Muscle of arm (tissue), 14 donors: ENCODE measurements around the gene APOF. TPM values are rescaled to one million over a fixed set of nuclear protein-coding genes. Genes with fewer than 3 reads are reported as not detected.
"Not testable (repeated sequence)": the region's sequence is repeated elsewhere in the genome, so short reads cannot be mapped to it uniquely, and the experiment has no call there.

Experiments used
- DNase-seq: peaks from one replicate; pipeline ENCODE4 v3.0.0-alpha.2; 2013
- long read RNA-seq, 11 donors: transcript quantifications; one replicate each; lab custom pipeline, GENCODE V29; 2026
- polyA plus RNA-seq, 12 donors: library from polyadenylated mRNA; unstranded; fragments of 120-200 nt; gene quantifications; one replicate each; pipeline ENCODE4 v1.2.1, GENCODE V29; 2013; ENCODE audit not compliant: insufficient read length in 12 of 12

APOF gene, protein sequence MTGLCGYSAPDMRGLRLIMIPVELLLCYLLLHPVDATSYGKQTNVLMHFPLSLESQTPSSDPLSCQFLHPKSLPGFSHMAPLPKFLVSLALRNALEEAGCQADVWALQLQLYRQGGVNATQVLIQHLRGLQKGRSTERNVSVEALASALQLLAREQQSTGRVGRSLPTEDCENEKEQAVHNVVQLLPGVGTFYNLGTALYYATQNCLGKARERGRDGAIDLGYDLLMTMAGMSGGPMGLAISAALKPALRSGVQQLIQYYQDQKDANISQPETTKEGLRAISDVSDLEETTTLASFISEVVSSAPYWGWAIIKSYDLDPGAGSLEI
- polyA plus RNA-seq = under 1 TPM in 3 of 12 donors, not detected in 9; 0.07 to 0.12 (median 0.11) TPM
- long read RNA-seq, donor 1 = 0 reads
- long read RNA-seq, donor 2 = 0 reads
- long read RNA-seq, donor 3 = 0 reads
- long read RNA-seq, donor 4 = 0 reads
- long read RNA-seq, donor 5 = 0 reads
- long read RNA-seq, donor 6 = 0 reads
- long read RNA-seq, donor 7 = 0 reads
- long read RNA-seq, donor 8 = 0 reads
- long read RNA-seq, donor 9 = 0 reads
- long read RNA-seq, donor 10 = 0 reads
- long read RNA-seq, donor 11 = 0 reads

DNA sequence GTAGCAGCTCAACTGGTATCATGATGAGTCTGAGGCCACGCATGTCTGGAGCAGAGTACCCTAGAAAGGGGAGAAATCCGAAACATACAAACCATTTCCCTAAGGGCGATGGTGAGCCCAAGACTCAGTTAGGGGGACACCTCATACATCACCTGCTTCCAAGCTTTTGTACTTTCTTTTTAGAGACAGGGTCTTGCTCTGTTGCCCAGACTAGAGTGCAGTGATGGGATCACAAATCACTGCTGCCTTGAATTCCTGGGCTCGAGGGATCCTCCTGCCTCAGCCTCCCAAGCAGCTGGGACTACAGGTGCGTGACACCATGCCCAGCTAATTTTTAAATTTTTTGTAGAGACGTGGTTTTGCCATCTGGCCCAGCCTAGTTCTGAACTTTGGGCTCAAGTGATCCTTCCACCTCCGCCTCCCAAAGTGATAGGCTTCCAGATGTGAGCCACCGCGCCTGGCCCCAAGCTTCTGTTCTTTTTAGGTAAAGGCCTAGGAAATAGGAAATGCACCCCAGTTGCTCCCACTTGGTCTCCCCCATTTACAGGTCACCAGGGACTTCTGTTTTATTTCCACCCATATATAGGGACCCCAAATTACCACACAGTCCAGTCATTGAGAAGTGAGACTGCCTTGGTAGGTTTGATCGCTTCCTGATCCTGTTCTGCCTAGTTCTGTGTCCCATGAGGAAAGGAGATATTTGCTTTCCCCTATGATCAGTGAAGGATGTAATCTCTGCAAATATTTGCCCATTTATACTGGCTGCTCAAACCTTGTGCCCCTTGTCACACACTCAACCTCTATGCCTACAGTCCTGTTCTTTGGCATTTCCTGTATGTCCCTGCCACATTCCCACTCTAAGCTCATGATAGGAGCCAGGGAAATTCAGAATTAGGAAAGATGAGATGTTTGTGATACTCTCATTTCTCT lies at the start of gene APOF:
APOF (minus strand) TSS at position 728 of the 930 bp plus-strand sequence; CDS start at position 616, 112 bp downstream.
- no peak for DNase-seq

DNA sequence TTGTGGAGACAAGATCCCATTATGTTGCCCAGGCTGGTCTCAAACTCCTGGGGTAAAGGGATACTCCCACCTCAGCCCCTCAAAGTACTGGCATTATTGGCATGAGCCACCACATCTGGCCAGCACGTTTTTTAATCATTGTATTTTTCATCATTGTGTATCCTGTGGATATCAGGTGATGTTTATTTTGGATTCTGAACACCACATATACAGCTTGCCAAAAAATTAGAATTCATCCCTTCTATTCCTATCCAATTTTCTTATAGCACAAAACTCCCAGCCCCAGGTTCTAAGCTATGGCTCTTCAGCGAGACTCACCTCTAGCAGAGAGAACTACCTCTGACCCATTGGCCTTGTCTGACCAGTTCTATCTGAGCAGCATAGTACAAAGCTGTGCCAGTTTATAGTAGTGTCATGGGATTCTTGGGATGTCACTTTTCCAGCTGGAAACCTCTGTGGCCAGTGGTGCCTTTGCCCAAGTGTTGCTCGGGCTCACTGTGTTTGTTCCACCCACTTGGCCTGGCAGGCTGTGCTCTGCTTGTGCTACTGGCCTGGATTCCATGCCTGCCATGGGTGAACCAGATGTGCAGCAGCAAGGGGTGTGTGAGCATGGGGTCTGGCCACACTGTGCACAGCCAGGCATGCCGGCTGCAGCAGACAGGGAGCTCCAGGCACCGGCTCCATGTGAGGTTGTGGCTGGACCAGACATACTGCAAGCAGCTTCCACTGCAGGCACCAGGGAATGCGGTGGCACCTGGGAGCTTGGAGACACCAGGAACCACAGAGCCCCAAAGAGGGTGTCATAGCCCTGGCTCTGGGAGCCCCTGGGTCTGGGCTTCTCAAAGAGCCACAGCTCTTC lies 49.4 kb upstream of the APOF start:
- DNase-seq = no peak

DNA sequence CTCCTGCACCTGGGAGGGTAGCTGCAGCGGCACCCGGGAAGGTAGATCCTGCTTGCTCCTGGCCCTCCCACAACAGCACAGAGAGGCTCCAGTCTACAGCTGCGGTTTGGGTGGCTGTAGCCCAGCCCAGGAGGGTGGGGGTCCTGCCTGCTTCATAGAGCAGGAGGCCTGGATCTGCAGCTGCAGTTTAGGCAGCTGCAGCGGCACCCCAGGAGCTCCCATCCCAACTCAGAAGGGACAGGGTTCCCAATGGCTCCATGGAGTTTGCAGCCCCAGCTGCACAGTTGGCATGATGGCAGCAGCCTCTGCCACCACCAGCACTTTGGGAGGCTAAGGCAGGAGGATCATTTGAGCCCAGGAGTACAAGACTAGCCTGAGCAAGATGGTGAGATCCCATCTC lies 48.1 kb upstream of the APOF start:
- no peak for DNase-seq

DNA sequence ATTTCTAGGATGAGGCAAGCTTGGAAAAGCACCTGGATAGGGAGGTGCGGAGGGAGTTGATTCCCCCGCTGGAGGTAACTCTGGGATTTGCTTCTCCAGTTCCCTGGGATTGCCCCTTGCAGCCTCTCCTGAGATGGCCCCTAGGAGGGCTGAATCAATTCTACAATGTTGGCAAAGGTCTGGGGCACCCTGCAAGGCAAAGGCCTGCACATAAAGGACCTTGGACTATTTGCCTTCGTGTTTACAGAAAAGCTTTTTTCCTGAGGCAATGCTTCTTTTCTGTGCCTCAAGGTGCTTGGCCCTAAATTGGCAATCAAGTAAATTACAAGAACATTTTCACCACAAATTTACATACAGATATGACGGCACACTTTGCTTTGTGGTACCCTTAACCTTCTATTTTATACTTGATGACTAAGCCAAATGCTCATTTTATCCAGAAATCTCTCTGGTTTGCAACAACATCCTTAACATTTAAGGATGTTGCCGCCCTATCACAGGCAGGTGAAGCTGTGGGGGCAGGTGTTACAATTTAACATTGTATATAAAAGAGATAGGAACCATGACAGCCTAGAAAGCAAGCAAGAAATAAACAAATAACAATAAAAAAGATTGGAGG lies 46.3 kb upstream of the APOF start:
- DNase-seq = no peak

DNA sequence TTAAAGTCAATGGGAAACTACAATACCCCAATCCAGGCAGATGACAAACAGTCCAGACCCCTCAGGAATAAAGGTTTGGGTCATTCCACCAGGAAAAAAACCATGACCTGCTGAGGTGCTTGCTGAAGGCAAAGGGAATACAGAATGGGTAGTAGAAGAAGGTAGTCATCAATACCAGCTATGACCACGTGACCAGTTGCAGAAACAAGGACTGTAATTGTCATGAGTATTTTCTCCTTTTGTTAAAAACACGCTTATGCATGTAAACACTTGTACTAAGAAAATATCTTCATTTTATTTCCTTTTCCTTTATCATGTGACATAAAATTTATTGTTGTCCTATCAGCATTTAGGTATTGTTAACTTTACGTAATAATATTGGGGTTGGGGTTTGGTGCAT lies 41.6 kb upstream of the APOF start:
- not testable (repeated sequence) for DNase-seq

DNA sequence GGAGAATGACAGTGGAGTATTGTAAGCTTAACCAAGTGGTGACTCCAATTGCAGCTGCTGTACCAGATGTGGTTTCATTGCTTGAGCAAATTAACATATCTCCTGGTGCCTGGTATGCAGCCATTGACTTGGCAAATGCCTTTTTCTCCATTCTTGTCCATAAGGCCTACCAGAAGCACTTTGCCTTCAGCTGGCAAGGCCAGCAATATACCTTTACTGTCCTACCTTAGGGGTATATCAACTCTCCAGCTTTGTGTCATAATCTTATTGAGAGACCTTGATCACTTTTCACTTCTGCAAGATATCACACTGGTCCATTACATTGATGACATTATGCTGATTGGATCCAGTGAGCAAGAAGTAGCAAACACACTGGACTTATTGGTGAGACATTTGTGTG lies 39.0 kb upstream of the APOF start:
- not testable (repeated sequence) for DNase-seq

DNA sequence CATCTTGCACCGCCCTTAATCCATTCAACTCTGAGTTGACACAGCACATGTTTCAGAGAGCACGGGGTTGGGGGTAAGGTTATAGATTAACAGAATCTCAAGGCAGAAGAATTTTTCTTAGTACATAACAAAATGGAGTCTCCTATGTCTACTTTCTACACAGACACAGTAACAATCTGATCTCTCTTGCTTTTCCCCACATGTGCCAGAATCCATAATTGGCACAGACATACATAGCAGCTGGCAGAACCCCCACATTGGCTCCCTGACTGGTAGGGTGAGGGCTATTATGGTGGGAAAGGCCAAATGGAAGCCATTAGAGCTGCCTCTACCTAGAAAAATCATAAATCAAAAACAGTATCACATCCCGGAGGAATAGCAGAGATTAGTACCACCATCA lies 38.5 kb upstream of the APOF start:
- DNase-seq = not testable (repeated sequence)

DNA sequence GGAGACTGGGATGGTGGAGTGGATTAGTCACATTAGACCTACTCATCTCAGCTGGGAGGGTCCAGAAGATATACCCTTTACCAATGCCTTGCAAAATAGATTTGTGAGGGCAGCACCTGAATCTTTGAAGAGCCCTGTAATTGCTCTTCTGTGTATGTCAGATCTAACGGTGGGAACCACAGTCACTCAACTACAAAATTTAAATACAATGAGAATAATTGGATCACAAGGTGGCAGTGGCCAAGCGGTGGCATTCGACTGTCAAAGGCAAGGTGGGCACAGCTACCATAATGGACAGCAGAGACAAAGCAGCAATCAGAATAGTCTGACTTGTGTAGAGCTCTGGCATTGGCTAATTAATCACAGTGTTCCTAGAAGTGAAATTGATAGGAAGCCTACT lies 36.8 kb upstream of the APOF start:
- not testable (repeated sequence) for DNase-seq

DNA sequence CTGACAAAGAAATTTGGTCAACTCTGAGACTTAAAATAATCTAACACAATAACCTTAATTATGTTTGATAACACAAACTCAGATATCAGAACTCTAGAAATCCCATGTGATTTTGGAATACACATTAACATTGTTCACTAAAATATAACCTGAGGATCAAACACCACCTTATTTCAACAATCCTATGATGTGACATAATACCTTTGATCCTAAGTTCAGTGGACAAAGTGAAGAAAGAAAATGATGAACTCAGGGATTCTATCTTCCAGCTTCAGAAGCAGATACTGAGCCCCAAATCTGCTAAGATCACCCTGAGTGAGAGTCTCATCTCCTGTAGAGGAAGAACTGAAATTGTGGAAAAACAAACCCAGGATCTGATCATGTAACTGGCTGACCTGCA lies 35.7 kb upstream of the APOF start:
- DNase-seq = no peak

DNA sequence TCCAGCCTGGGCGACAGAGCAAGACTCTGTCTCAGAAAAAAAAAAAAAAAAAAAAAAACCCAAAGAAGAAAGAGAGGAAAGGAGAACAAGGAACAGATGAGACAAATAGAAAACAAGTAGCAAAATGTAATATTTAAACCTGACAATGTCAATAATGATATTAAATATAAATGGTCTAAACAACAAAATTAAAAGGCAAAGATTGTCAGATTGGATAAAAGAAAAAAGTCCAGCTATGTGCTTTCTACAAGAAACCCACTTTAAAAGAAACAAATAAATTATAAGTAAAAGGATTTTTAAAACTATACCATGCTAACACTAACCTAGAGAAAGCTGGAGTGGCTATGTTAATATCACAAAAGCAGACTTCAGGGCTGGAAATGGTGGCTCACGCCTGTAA lies 29.7 kb upstream of the APOF start:
- DNase-seq = no peak

DNA sequence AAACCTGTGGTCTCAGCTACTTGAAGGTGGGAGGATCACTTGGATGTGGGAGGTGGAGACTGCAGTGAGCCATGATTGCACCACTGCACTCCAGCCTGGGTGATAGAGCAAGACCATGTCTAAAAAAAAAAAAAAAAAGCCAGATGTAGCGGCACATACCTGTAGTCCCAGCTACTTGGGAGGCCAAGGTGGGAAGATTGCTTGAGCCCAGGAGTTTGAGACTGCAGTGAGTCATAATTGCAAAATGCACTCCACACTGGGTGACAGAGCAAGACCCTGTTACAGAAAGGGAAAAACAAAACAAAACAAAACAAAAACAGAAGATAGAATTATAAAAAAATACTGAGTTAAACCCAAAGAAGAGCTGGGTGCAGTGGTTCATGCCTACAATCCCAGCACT lies 29.1 kb upstream of the APOF start:
- no peak for DNase-seq

DNA sequence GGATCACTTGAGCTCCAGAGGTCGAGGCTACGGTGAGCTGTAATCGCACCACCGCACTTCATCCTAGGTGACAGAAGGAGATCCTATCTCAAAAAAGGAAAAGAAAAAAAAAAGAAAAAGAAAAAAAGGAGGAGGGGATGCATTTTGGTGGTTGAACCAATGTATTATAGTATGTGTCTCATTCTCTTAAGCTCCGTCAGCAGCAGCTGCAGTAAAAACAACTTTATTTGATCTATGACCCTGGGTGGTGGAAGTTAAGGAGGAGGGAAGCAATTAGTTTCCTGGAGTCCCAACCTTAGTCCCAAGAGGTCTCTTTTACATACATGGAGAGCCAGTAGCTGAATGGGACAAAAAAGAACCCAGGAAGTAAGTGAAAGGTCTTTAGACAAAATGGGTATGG lies 26.8 kb upstream of the APOF start:
- DNase-seq = no peak

DNA sequence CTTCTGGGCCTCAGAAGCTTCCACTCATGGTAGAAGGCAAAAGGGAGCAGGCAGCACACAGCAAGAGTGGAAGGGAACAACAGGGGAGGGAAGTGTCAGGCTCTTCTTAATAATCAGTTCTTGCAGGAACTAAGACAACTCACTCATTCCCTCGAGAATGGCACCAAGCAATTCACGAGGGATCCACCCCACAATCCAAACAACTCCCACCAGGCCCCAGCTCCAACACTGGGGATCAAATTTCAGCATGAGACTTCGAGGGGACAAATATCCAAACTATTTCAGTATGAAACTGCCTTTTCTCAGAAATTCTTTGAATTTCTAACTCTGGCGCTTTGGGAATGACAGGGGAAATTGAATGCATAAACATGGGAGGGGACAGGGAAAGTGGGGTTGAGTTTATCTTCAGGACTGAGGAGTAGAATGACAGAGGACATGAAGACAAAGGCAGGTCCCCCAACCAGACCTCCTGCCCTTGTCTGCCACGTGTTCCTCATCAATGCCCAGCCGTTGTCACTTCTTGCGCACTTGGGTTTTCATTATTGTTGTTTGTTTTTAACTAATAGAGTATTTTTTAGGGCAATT lies 24.6 kb upstream of the APOF start:
- no peak for DNase-seq

DNA sequence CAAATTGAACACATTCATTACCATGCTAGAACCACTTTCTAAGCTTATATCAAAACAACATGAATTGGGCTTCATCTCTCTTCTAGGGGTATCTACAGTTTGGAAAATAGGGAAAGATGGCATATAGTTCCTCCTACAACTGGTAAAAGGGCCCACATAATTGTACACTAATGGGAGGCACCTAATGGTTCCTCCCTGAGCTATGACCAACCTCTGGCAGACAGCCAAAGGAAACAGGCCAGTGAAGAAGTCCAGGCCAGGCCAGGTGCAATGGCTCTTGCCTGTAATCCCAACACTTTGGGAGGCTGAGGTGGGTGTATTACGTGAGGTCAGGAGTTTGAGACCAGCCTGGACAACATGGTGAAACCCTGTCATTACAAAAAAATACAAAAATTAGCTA lies 23.2 kb upstream of the APOF start:
- DNase-seq = no peak

DNA sequence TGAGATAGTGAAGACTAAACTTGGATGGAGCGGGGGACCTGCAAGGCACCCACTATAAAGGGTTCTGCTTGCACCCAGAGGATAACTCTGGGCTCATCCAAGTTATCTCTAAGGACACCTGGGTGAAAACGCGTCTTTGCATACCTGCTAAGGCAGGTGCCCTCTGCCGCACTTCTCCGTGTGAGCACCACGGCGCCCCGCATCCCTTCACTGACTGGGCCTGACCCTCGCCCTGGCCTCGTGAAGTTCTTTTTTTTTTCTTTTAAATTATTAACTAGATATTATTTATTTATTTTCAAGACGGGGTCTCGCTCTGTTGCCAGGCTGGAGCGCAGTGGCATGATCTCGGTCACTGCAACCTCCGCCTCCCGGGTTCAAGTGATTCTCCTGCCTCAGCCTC lies 20.0 kb upstream of the APOF start:
- no peak for DNase-seq

DNA sequence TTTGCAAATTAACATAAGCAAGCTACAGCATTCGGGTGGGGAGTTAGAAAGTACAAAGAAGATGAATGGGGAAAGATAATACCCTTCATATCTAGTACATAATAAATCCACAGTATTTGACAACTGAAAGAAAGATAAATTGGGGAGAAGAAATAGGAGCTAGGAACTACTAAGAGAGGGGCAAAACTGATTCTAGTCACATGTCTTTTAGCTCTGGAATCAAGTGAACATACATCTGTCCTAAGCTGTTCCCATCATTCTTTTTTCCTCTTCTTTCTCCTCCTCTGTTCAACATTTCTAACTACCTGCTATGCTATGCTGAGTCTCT lies 15.3 kb upstream of the APOF start:
- DNase-seq = no peak

DNA sequence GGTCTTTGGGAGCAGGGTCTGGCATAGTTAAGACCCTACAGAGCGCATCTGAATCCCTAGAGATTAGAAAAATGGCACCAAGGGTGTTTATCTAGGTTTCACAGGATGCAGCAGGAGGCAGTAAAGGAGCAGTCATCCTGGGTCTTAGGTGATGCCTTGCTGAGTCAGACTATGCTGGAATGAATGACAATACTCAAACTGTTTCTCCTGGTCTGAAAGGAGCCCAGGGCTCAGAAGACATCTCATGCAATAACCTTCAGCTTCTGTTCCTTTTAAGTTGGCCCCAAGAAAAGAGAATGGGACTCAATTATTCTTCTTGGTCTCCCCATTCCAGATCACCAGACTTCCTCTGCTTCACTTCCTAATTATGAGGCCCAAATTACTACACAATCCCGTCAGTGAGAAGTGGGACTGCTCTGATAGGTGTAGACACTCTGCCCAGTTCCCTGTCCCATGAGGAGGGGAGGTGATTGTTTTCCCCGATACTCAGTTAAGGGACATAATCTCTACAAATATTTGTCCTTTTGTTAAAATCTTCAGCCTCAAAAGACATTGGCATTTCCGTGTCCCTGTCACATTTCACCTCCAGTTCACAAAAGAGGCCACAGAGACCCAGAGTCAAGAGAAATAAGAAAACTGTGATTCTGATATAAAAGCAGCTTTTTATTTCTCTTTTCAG lies 14.8 kb upstream of the APOF start:
- DNase-seq = no peak

DNA sequence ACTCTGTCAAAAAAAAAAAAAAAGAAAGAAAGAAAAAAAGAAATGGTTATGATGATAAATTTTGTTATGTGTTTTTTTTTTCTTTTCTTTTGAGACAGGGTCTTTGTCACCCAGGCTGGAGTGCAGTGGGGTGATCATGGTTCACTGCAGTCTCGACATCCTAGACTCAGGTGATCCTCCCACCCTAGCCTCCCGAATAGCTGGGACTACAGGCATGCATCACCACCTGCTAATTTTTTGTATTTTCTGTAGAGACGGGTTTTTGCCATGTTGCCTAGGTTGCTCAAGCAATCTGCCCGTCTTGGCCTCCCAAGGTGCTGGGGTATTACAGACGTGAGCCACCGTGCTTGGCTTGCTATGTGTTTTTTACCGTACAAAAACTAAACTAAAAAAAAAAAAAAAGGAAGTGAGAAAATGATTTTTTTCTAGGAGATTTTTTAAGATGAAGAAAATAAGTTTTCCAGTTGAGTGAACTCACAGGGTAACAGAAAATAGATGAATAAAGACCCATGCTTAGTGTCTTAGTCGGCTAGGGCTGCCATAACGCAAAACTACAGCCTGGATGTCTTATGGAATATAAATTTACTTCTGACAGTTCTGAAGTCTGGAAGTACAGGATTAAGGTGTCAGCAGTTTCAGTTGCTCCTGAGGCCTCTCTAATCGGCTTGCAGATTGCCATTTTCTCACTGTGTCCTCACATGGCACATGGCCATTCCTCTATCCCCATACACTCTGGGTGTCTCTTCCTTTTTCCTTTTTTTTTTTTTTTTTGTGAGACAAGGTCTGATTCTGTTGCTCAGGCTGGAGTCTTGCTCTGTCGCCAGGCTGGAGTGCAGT lies 13.2 kb upstream of the APOF start:
- DNase-seq = no peak
